HG02571 (cell line): ENCODE results near the gene IL25.

Source experiments
- ATAC-seq: cut with Tn5 transposase; IDR thresholded peaks from one replicate; pipeline ENCODE4 v1.9.1; 2021; ENCODE audit warnings: mild to moderate bottlenecking, moderate library complexity; ENCODE audit not compliant: unreplicated experiment

The IL25 gene

GRCh38 chr14:23352506-23353432, 19.8 kb upstream of the IL25 start, which contains the start of gene SLC22A17:
TSS of gene SLC22A17 (minus strand) at chr14:23352887.
- ATAC-seq, result no peak

GRCh38 chr14:23353433-23353780, 19.2 kb upstream of the IL25 start:
- no peak for ATAC-seq

- ATAC-seq, result no peak
Observed at GRCh38 chr14:23354990-23355389, 17.6 kb upstream of the IL25 start.

GRCh38 chr14:23355871-23356435, 16.7 kb upstream of the IL25 start:
- ATAC-seq, result no peak

GRCh38 chr14:23356662-23357061, 15.9 kb upstream of the IL25 start:
- no peak for ATAC-seq

GRCh38 chr14:23357261-23357660, 15.3 kb upstream of the IL25 start:
- no peak for ATAC-seq

GRCh38 chr14:23358042-23358441, 14.6 kb upstream of the IL25 start:
- no peak for ATAC-seq

GRCh38 chr14:23358553-23359166, 13.9 kb upstream of the IL25 start:
- ATAC-seq, result no peak

GRCh38 chr14:23359167-23359626, 13.4 kb upstream of the IL25 start:
- ATAC-seq, result no peak

GRCh38 chr14:23359722-23360447, 12.7 kb upstream of the IL25 start:
- ATAC-seq, result no peak

GRCh38 chr14:23360496-23360895, 12.1 kb upstream of the IL25 start:
- ATAC-seq, result no peak

- no peak for ATAC-seq
Observed at GRCh38 chr14:23361320-23361719, 11.3 kb upstream of the IL25 start.

GRCh38 chr14:23361763-23362162, 10.8 kb upstream of the IL25 start:
- ATAC-seq, result no peak

GRCh38 chr14:23362200-23362599, 10.4 kb upstream of the IL25 start:
- no peak for ATAC-seq

GRCh38 chr14:23364164-23365035, 8.2 kb upstream of the IL25 start:
- ATAC-seq, result no peak

- no peak for ATAC-seq
Observed at GRCh38 chr14:23365036-23365731, 7.4 kb upstream of the IL25 start, which contains the start of gene EFS. TSS of gene EFS (minus strand) at chr14:23365172. CDS start at chr14:23365025, 147 bp downstream.

- no peak for ATAC-seq
Observed at GRCh38 chr14:23365732-23366425, 6.7 kb upstream of the IL25 start.

- ATAC-seq, result no peak
Observed at GRCh38 chr14:23366426-23366921, 6.1 kb upstream of the IL25 start.

GRCh38 chr14:23370221-23370620, 2.4 kb upstream of the IL25 start:
- no peak for ATAC-seq
